Esophagus muscularis mucosa (tissue), 4 donors: Measurements from ENCODE around the gene PLEKHA8. TPM values are rescaled to one million over a fixed set of nuclear protein-coding genes. Genes with fewer than 3 reads are reported as not detected.

Source experiments
- DNase-seq: peaks from one replicate; pipeline ENCODE4 v3.0.0-alpha.2; 2017; ENCODE audit errors: extremely low spot score
- H3K27ac ChIP-seq, 4 donors: fragments of 200-600 bp; sonication (generic); replicated peaks in 1 of 4; 1 replicate in 3 of 4; 2 replicates in 1 of 4; pipeline ENCODE4 v1.5.1; 2016 to 2019; ENCODE audit warnings: mild to moderate bottlenecking in 1 of 4
- H3K27me3 ChIP-seq, 4 donors: fragments of 200-600 bp; sonication (generic); one replicate each; pipeline versions ENCODE4 v1.5.1 to v1.6.0; 2016 to 2019
- H3K36me3 ChIP-seq, 4 donors: fragments of 200-600 bp; sonication (generic); one replicate each; pipeline ENCODE4 v1.5.1; 2016 to 2019
- H3K4me1 ChIP-seq, 4 donors: fragments of 200-600 bp; sonication (generic); one replicate each; pipeline ENCODE4 v1.5.1; 2016 to 2019
- H3K4me3 ChIP-seq, 4 donors: fragments of 200-600 bp; sonication (generic); 1 replicate in 2 of 4; 2 replicates in 2 of 4; pipeline ENCODE4 v1.5.1; 2016 to 2019; ENCODE audit warnings: mild to moderate bottlenecking in 4 of 4, moderate library complexity in 1 of 4
- H3K9me3 ChIP-seq, 4 donors: fragments of 200-600 bp; sonication (generic); 1 replicate in 3 of 4; 2 replicates in 1 of 4; pipeline ENCODE4 v1.5.1; 2016 to 2019
- CTCF ChIP-seq, 3 experiments: fragments of 200-600 bp in 2 of 3; fragments of 450-650 bp in 1 of 3; sonication (generic) in 2 of 3; IDR thresholded peaks; one replicate each; pipeline ENCODE4 v1.5.1; 2017 to 2019; ENCODE audit warnings: antibody characterized with exemption in 3 of 3, mild to moderate bottlenecking in 2 of 3, moderate library complexity in 1 of 3
- EP300 ChIP-seq: sonication (generic); formaldehyde crosslinking; IDR thresholded peaks from one replicate; pipeline ENCODE4 v1.6.1; 2017; ENCODE audit warnings: antibody characterized with exemption
- POLR2A ChIP-seq: fragments of 450-650 bp; IDR thresholded peaks from one replicate; pipeline ENCODE4 v1.6.1; 2017; ENCODE audit warnings: antibody characterized with exemption, moderate library complexity, mild to moderate bottlenecking, low read depth
- POLR2AphosphoS5 ChIP-seq, 2 donors: sonication (generic); formaldehyde crosslinking; IDR thresholded peaks; one replicate each; pipeline ENCODE4 v1.6.1; 2017; ENCODE audit warnings: antibody characterized with exemption in 2 of 2
- WGBS: methylation state at CpG from one replicate; pipeline ENCODE4 v1.1.5; 2018; 5-methylcytosine and 5-hydroxymethylcytosine counted together
- intact Hi-C: fragments of 100-400 bp; cut with DNase I; formaldehyde crosslinking; loops from one replicate; pipeline ENCODE4 v1.15.1; 2023
- total RNA-seq, 4 donors: library from RNA; depleted of rRNA; stranded (reverse); fragments of >200 nt; gene quantifications; one replicate each; pipeline versions ENCODE4 v1.1.0 to v1.2.1, GENCODE V29; 2016

The PLEKHA8 gene
- total RNA-seq, 4 donors from 2014 or later = 6.6 to 11.9 (median 10.2) TPM

- Histone ChIP-seq H3K27ac (peak overlapping the region; percentile 78 to 88 (median 82)), H3K4me3 (no peak overlapping the region), H3K27me3 (no peaks in the 10 kb centered on the region), H3K4me1 (peaks cover 53 to 98% (median 94%) of the 10 kb centered on the region in 4 donors), H3K9me3 (no peaks in the 10 kb centered on the region), H3K36me3 (peaks cover 0 to 6% (median under 1%) of the 10 kb centered on the region in 4 donors)
- no peak for TF ChIP-seq EP300
- no peak for TF ChIP-seq POLR2AphosphoS5 (IDR thresholded peaks at IDR 0.05)
- no peak for TF ChIP-seq CTCF (IDR thresholded peaks at IDR 0.05)
- no peak for TF ChIP-seq POLR2A
- WGBS = 100% methylated on average over 1 of the region's 1 CpG
- intact Hi-C loops = no loop called here
- no peak for DNase-seq
Observed at GRCh38 chr7:30143748-30144251, 115.6 kb downstream of the PLEKHA8 start.

GRCh38 chr7:30144657-30145306 lies 116.6 kb downstream of the PLEKHA8 start:
- H3K27ac ChIP-seq = peak overlapping the region; percentile 78 to 88 (median 82)
- H3K36me3 ChIP-seq = peaks cover 0 to 16% (median 3%) of the 10 kb centered on the region in 4 donors
- H3K4me3 ChIP-seq = no peak overlapping the region
- peaks cover 50 to 95% (median 87%) of the 10 kb centered on the region in 4 donors for H3K4me1 ChIP-seq
- H3K9me3 ChIP-seq = no peaks in the 10 kb centered on the region
- intact Hi-C loops = no loop called here
- no peak for DNase-seq
- WGBS = 85% methylated on average over 5 of the region's 5 CpGs
- no peaks in the 10 kb centered on the region for H3K27me3 ChIP-seq
- no peak for TF ChIP-seq EP300
- no peak for TF ChIP-seq POLR2A
- no peak for TF ChIP-seq CTCF (IDR thresholded peaks at IDR 0.05)
- no peak for TF ChIP-seq POLR2AphosphoS5 (IDR thresholded peaks at IDR 0.05)

- 74% methylated on average over 6 of the region's 6 CpGs for WGBS
- H3K27ac ChIP-seq = peak overlapping the region; percentile 78 to 88 (median 82)
- H3K4me3 ChIP-seq = no peak overlapping the region
- H3K36me3 ChIP-seq = peaks cover 0 to 23% (median 5%) of the 10 kb centered on the region in 4 donors
- no peaks in the 10 kb centered on the region for H3K9me3 ChIP-seq
- peaks cover 46 to 93% (median 83%) of the 10 kb centered on the region in 4 donors for H3K4me1 ChIP-seq
- H3K27me3 ChIP-seq = no peaks in the 10 kb centered on the region
- no peak for DNase-seq
- intact Hi-C loops = no loop called here
- TF ChIP-seq POLR2AphosphoS5 (IDR thresholded peaks at IDR 0.05) (no peak), POLR2A (no peak), EP300 (no peak), CTCF (IDR thresholded peaks at IDR 0.05) (no peak)
Observed at GRCh38 chr7:30145426-30145970, 117.3 kb downstream of the PLEKHA8 start.

GRCh38 chr7:30146127-30146612 lies 118.0 kb downstream of the PLEKHA8 start:
- intact Hi-C loops = no loop called here
- Histone ChIP-seq H3K9me3 (no peaks in the 10 kb centered on the region), H3K4me3 (no peak overlapping the region), H3K4me1 (peaks cover 51 to 94% (median 84%) of the 10 kb centered on the region in 4 donors), H3K27me3 (no peaks in the 10 kb centered on the region), H3K27ac (peak overlapping the region; percentile 78 to 88 (median 82)), H3K36me3 (peaks cover 0 to 30% (median 10%) of the 10 kb centered on the region in 4 donors)
- no peak for DNase-seq
- WGBS = 75% methylated on average over 13 of the region's 13 CpGs
- TF ChIP-seq POLR2A (no peak), CTCF (IDR thresholded peaks at IDR 0.05) (no peak), EP300 (no peak), POLR2AphosphoS5 (IDR thresholded peaks at IDR 0.05) (no peak)
